HG02588 (cell line): ENCODE results near the gene ELP6.

Experiments
- ATAC-seq: cut with Tn5 transposase; IDR thresholded peaks from one replicate; pipeline ENCODE4 v1.9.1; 2021; ENCODE audit warnings: mild to moderate bottlenecking, moderate library complexity; ENCODE audit not compliant: unreplicated experiment

ELP6 gene

GRCh38 chr3:47513125-47513929, at the start of gene ELP6:
ELP6 (minus strand) TSS chr3:47513712; CDS start chr3:47513590, 122 bp downstream.
- peak; percentile 94 for ATAC-seq

GRCh38 chr3:47556351-47556750, 42.8 kb upstream of the ELP6 start:
- ATAC-seq = no peak

DNA sequence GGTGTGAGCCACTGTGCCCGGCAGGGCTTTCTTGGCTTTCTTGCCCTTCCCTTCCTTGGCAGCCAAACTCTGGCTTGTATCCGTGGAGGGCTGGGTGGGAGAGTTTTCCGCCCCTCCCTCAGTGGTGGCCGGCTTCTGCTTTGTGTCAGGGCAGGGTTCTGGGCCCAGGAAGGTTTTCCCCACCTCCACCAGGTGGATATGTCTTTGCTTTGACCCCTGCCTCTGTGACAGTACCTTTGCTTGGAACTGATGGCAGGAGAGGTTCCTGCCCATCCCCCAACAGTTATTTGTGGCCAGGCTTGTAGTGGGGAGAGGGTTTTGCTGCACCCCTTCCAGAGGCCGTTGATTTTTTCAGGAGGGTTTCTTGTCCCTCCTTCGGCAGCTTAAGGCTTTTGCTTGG, 40.8 kb upstream of the ELP6 start:
- no peak for ATAC-seq

DNA sequence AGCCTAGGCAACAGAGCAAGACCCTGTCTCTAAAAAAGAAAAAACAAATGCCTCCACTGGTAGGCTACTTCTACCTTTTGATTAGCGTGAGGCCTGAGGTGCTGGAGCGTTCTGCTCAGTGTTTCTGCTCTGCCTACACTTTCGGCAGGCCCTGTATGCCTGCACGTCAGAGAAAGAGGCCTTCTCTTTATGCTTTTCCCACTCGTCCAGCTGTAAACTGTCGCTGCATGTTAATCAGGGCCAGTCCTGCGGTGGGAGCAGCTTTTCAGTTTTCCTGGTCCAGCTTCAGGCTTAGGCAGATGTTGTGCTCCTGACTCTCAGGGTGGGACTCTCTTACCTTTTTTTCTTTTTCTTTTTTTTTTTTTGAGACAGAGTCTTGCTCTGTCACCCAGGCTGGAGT, 39.9 kb upstream of the ELP6 start:
- ATAC-seq = no peak

DNA sequence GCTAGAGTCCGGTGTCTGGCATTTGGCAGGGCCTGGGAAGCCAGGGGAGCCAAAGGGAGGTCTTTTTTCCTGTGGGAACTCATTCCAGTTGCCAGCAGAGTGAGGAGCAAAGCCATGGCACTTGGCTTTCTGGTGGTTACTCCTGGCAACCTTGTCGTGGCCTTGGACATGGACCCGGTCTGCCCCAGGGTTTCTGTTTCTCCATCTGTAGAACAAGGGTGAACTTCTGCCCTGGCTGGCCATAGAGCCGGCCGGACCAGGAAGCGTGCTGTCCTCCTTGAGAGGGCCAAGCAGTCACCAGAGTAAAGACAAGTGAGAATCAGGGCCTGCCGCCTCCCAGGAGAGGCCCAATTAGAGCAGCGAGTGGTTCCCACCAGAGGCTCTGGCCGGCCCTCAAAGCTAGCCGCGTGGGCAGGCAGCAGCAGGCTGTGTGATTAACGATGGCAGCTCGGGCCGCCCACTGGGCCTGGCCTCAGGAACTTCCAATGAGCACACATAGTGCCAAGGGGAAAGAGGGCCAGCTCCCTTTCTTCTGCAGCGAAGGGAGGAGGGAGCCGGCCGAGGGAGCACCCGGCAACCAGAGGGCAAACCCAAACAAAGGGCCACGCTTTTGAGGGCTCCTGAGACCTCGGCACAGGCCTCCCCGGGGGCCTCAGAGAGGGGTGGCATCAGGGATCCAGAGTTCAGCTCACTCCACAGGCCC, 29.1 kb upstream of the ELP6 start:
- ATAC-seq = no peak

GRCh38 chr3:47541583-47542108, 28.1 kb upstream of the ELP6 start:
- no peak for ATAC-seq

DNA sequence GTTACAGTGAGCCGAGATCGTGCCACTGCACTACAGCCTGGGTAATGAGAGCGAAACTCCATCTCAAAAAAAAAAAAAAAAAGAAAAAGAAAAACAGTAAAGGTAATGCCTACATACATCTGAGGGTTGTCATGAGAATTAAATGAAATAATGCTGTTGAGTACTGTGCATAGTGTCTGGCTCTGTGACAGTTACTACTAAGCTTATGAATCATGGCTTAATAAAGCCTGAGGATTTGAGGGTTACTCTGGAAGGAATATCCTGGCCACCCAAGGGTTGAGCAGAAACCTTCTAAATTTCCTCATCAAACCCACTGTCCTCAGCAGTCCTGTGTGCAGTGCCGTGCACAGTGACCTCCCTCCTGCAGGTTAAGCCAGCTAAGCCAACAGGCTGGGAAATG, 26.8 kb upstream of the ELP6 start:
- ATAC-seq = no peak

GRCh38 chr3:47536967-47537366, 23.5 kb upstream of the ELP6 start:
- no peak for ATAC-seq

DNA sequence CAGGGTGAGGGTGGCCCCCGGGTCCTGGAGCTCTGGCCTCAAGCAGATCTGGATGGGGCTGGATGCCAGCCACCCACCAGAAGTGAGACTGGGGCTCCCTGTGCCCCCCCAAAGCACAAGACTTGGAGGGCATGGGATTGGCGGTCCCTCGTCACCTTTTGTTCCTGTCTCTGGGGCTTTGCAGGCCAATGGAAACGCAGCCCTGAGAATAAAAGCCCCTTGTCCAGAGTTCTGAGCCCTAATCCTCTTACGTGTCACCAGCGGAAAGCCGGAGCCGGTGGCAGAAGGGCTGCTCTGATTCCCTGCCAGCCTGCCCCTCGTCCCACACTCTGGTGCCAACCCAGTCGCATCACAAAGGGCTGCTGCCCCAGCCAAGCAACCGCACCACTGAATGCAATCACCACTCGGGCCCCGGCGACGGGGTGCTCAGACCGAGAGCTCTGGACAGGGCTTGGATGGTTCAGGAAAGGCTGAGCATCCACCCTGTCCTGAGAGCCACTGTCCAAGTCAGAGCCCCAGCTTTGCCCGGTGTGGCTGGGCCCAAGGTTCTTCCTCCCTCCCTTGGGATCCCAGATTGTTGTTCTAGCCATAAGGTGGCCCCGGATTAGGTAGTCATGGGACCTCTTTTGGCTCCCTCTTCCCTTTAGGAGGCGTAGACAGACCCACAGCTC, 22.8 kb upstream of the ELP6 start:
- no peak for ATAC-seq

GRCh38 chr3:47533996-47534454, 20.5 kb upstream of the ELP6 start:
- ATAC-seq = no peak

DNA sequence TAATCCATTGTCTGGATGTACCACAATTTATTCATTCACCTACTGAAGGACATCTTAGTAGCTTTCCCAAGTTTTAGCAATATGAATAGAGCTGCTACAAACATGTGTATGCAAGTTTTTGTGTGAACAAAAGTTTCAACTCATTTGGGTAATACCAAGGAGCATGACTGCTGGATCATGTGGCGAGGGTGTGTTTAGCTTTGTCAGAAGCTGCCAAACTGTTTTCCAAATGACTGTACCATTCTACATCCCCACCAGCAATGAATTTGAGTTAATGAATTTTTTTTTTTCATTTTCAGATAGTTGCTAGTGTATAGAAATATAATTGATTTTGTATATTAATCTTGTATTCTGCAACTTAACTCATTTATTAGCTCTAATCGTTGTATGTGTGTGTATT, 20.0 kb upstream of the ELP6 start:
- ATAC-seq = no peak

DNA sequence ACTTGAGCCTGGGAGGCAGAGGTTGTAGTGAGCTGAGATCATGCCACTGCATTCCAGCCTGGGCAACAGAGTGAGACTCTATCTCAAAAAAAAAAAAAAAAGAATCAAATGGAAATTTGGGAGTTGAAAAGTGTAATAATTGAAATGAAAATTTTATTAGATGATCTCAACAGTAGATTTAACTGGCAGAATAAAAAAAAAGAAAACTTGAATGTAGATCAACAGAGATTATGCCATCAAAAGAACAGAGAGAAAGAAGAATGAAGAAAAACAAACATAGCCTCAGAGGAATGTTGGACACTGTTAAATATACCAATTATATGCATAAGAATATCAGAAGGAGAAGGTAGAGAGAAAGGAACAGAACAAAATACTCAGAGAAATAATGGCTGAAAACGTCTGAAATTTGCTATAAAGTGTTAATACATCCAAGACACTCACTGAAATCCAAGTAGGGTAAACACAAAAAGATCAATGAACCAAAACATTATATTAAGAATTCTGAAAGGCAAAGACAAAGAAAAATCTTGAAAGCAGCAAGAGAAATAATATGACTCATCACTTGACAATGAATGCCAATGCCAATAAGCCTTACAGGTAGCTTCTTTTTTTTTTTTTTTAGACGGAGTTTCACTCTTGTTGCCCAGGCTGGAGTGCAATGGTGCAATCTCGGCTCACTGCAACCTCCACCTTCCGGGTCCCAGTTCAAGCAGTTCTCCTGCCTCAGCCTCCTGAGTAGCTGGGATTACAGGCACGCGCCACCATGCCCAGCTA, 14.6 kb upstream of the ELP6 start:
- ATAC-seq = no peak

- ATAC-seq = no peak
These were observed 12.1 kb upstream of the ELP6 start for GRCh38 chr3:47525617-47526016.

- no peak for ATAC-seq
These were observed 10.0 kb upstream of the ELP6 start for GRCh38 chr3:47523310-47524073.

DNA sequence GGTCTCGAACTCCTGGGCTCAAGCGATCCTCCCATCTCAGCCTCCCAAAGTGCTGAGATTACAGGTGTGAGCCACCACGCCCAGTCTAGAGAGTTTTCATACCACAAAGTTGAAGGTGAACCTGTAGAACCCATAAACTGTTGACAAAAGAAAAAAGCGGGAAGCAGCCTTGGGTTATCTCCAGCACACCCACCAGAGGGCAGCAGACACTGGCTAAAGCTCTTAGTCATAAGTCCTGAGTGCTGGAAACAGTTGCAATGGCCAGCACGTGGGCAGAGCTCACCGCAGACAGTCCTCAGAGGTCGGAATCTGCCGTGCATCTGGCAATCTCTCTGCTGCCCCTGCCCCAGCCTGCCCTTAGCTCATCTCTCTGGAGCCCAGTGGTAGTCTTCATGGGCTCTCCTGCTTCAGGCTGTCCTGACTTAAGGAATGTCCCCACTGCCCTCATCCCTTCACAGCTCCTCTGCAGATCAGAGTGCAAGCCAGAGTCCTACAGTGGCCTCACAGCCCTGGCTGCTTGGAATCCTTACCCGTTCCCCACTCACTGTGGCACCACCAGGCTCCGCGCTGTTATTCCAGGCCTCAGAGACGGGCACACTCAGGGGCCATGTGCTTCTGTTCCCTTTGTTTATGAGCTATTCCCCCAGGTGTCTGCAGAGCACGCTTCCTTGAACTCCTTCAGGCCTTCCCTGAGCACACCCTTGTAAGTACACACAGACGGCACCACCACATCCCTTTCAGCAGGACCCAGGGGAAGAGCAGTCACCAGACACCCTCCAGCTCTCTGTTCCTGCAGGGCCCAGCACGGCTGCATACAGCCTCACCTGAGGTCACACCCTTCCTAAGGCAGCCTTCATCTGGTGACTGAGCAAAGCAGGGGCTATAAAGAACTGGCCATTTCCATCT, 8.8 kb upstream of the ELP6 start:
- peak; percentile 51 for ATAC-seq

GRCh38 chr3:47520756-47521155, 7.2 kb upstream of the ELP6 start:
- no peak for ATAC-seq

DNA sequence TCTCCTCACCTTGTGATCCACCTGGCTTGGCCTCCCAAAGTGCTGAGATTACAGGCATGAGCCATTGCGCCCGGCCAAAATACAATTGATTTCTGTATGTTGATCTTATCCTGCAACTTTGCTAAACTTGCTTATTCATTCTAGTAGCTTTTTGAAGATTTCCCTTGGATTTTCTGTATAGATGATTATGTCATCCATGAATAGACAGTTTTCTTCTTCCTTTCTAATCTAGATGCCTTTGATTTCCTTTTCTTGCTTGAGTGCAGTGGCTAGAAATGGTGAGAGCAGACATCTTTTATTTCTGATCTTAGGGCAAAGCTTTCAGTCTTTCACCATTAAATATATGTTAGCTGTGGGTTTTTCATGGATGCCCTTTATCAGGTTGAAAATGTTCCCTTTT, 4.4 kb upstream of the ELP6 start:
- no peak for ATAC-seq

- no peak for ATAC-seq
These were observed 2.4 kb upstream of the ELP6 start for GRCh38 chr3:47515864-47516319.

- no peak for ATAC-seq
These were observed 1.6 kb upstream of the ELP6 start for GRCh38 chr3:47515100-47515499.
